Body of pancreas (tissue), 4 donors: ENCODE measurements around the gene CSMD2.

Experiments
- POLR2A ChIP-seq, 3 donors: fragments of 450-650 bp; IDR thresholded peaks; one replicate each; pipeline ENCODE4 v1.6.1; 2016; ENCODE audit warnings: antibody characterized with exemption in 3 of 3, mild to moderate bottlenecking in 2 of 3
- TF ChIP-seq, protein P1 (sequence below), 7 experiments: fragments of 450-650 bp in 4 of 7; fragments of 200-600 bp in 3 of 7; sonication (generic) in 3 of 7; IDR thresholded peaks; one replicate each; pipeline ENCODE4 v1.5.1; 2016 to 2019; ENCODE audit warnings: antibody characterized with exemption in 7 of 7

DNA sequence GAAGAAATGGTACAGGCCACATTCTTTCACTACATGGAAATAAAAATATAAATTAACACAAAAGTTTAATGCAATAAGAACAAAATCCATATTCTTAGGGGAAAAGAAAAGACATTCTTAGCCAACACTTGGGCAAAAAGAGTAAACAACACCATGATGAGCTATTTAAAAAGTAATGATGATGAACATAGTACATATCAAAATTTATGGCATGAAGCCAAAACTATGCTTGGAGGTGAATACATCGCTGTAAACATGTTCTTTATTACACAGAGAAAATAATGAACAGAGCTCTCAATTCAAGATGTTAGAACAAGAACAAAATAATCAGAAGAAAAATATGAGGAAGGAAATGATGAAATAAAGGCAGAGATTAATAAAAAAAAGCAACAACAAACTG, 534.3 kb downstream of the CSMD2 start:
- TF ChIP-seq, protein P1, sequence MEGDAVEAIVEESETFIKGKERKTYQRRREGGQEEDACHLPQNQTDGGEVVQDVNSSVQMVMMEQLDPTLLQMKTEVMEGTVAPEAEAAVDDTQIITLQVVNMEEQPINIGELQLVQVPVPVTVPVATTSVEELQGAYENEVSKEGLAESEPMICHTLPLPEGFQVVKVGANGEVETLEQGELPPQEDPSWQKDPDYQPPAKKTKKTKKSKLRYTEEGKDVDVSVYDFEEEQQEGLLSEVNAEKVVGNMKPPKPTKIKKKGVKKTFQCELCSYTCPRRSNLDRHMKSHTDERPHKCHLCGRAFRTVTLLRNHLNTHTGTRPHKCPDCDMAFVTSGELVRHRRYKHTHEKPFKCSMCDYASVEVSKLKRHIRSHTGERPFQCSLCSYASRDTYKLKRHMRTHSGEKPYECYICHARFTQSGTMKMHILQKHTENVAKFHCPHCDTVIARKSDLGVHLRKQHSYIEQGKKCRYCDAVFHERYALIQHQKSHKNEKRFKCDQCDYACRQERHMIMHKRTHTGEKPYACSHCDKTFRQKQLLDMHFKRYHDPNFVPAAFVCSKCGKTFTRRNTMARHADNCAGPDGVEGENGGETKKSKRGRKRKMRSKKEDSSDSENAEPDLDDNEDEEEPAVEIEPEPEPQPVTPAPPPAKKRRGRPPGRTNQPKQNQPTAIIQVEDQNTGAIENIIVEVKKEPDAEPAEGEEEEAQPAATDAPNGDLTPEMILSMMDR (IDR thresholded peaks at IDR 0.05) = no peak
- TF ChIP-seq POLR2A (IDR thresholded peaks at IDR 0.05) = no peak
